ENCODE measurements around the gene MRPL22. TPM values are rescaled to one million over a fixed set of nuclear protein-coding genes. Genes with fewer than 3 reads are reported as not detected.

The MRPL22 gene
- total RNA-seq (2014; rRNA removed; shearing (Covaris generic)) = 4.8 and 11.5 TPM in 2 replicates
- polyA plus RNA-seq (2016; fragmentation: Nextera tagmentation; extraction: Ambion mirVana) = 93.7 and 95.9 TPM in 2 replicates

- H3K4me2 ChIP-seq (ENCODE audit: unreplicated experiment) = peak within 1 kb of the TSS; percentile 95
- no peaks in the 10 kb centered on the region for H3K9me2 ChIP-seq (ENCODE audit: insufficient read depth)
- 1 to 2% methylated on average over 40 of the region's 40 CpGs for WGBS, 2 experiments (ENCODE audit: low coverage in 1 of 2, low lambda C conversion rate in 2 of 2, missing lambda C conversion rate in 2 of 2)
- in situ Hi-C loops (cut with MboI) = no loop called here
- H3K27me3 ChIP-seq (replicated peaks; ENCODE audit: insufficient read depth) = no peaks in the 10 kb centered on the region
- H3F3A ChIP-seq (ENCODE audit: insufficient read depth) = 0 out of 2 replicates have a peak, but pooled peaks cover 6% of the 10 kb centered on the region
- peak within 1 kb of the TSS; percentile 92 for H3K9ac ChIP-seq
- peaks cover 69% of the 10 kb centered on the region for H3K79me2 ChIP-seq (ENCODE audit: insufficient read depth)
- no peaks in the 10 kb centered on the region for H3K36me3 ChIP-seq (ENCODE audit: low read depth)
- peak within 1 kb of the TSS; percentile 74 for H3K27ac ChIP-seq
- H3K9me3 ChIP-seq (ENCODE audit: low read depth) = no peaks in the 10 kb centered on the region
- no peak for TF ChIP-seq EZH2 (IDR thresholded peaks at IDR 0.05; ENCODE audit: insufficient read depth, poor library complexity, severe bottlenecking)
- no peak for TF ChIP-seq EZH2phosphoT487 (IDR thresholded peaks at IDR 0.05; ENCODE audit: insufficient read depth, low read depth)
- H4K20me1 ChIP-seq (ENCODE audit: insufficient read depth) = peaks cover 8% of the 10 kb centered on the region; the same call in 1 of the 2 replicates
- DNase-seq = peak; percentile 96
- H3K4me3 ChIP-seq = peak within 1 kb of the TSS; percentile 97
- peaks cover 30% of the 10 kb centered on the region for H3K4me1 ChIP-seq (ENCODE audit: insufficient read depth)
- H2AFZ ChIP-seq = peak within 1 kb of the TSS; percentile 99
These were observed at the start of gene MRPL22 for GRCh38 chr5:154940772-154941620. Gene MRPL22 (plus strand): TSS chr5:154941073. CDS start chr5:154941111, 38 bp downstream.

- Histone ChIP-seq H3K4me3 (no peak overlapping the region), H3K36me3 (ENCODE audit: low read depth) (peaks cover 37% of the 10 kb centered on the region)
- 89% methylated on average over 13 of the region's 13 CpGs for WGBS, 2 experiments (ENCODE audit: low coverage in 1 of 2, low lambda C conversion rate in 2 of 2, missing lambda C conversion rate in 2 of 2)
These were observed 48.5 kb upstream of the MRPL22 start for GRCh38 chr5:154892369-154892771.

GRCh38 chr5:154893381-154893780 is 47.5 kb upstream of the MRPL22 start:
- Histone ChIP-seq H3K4me1 (ENCODE audit: insufficient read depth) (no peaks in the 10 kb centered on the region), H3K4me3 (no peak overlapping the region), H3F3A (ENCODE audit: insufficient read depth) (no peaks in the 10 kb centered on the region), H3K79me2 (ENCODE audit: insufficient read depth) (no peaks in the 10 kb centered on the region), H3K36me3 (ENCODE audit: low read depth) (peaks cover 33% of the 10 kb centered on the region), H3K9ac (no peak overlapping the region), H4K20me1 (ENCODE audit: insufficient read depth) (no peaks in the 10 kb centered on the region), H3K9me2 (ENCODE audit: insufficient read depth) (no peaks in the 10 kb centered on the region), H3K4me2 (ENCODE audit: unreplicated experiment) (no peak overlapping the region), H3K27me3 (replicated peaks; ENCODE audit: insufficient read depth) (no peaks in the 10 kb centered on the region), H3K27ac (no peak overlapping the region), H3K9me3 (ENCODE audit: low read depth) (no peaks in the 10 kb centered on the region), H2AFZ (no peak overlapping the region)
- TF ChIP-seq EZH2 (IDR thresholded peaks at IDR 0.05; ENCODE audit: insufficient read depth, poor library complexity, severe bottlenecking) (no peak), EZH2phosphoT487 (IDR thresholded peaks at IDR 0.05; ENCODE audit: insufficient read depth, low read depth) (no peak)
- in situ Hi-C loops (cut with MboI) = no loop called here
- DNase-seq = no peak
- 72 to 75% methylated on average over 5 of the region's 5 CpGs for WGBS, 2 experiments (ENCODE audit: low coverage in 1 of 2, low lambda C conversion rate in 2 of 2, missing lambda C conversion rate in 2 of 2)

More at GRCh38 chr5:154892369-154892771, 48.5 kb upstream of the MRPL22 start:
- H3K4me1 ChIP-seq (ENCODE audit: insufficient read depth) = no peaks in the 10 kb centered on the region
- no peaks in the 10 kb centered on the region for H3F3A ChIP-seq (ENCODE audit: insufficient read depth)
- in situ Hi-C loops (cut with MboI) = no loop called here
- no peak overlapping the region for H3K9ac ChIP-seq
- no peak overlapping the region for H2AFZ ChIP-seq
- H3K79me2 ChIP-seq (ENCODE audit: insufficient read depth) = no peaks in the 10 kb centered on the region
- no peaks in the 10 kb centered on the region for H3K27me3 ChIP-seq (replicated peaks; ENCODE audit: insufficient read depth)
- H3K9me3 ChIP-seq (ENCODE audit: low read depth) = no peaks in the 10 kb centered on the region
- no peaks in the 10 kb centered on the region for H3K9me2 ChIP-seq (ENCODE audit: insufficient read depth)
- no peak overlapping the region for H3K27ac ChIP-seq
- no peaks in the 10 kb centered on the region for H4K20me1 ChIP-seq (ENCODE audit: insufficient read depth)
- H3K4me2 ChIP-seq (ENCODE audit: unreplicated experiment) = no peak overlapping the region
- DNase-seq = no peak
- TF ChIP-seq EZH2phosphoT487 (IDR thresholded peaks at IDR 0.05; ENCODE audit: insufficient read depth, low read depth) = no peak
- TF ChIP-seq EZH2 (IDR thresholded peaks at IDR 0.05; ENCODE audit: insufficient read depth, poor library complexity, severe bottlenecking) = no peak

- H3K9ac ChIP-seq = no peak overlapping the region
- H3F3A ChIP-seq (ENCODE audit: insufficient read depth) = no peaks in the 10 kb centered on the region
- no peaks in the 10 kb centered on the region for H3K27me3 ChIP-seq (replicated peaks; ENCODE audit: insufficient read depth)
- H3K79me2 ChIP-seq (ENCODE audit: insufficient read depth) = no peaks in the 10 kb centered on the region
- DNase-seq = no peak
- H3K4me2 ChIP-seq (ENCODE audit: unreplicated experiment) = no peak overlapping the region
- no peak overlapping the region for H2AFZ ChIP-seq
- 73 to 76% methylated on average over 14 of the region's 14 CpGs for WGBS, 2 experiments (ENCODE audit: low coverage in 1 of 2, low lambda C conversion rate in 2 of 2, missing lambda C conversion rate in 2 of 2)
- TF ChIP-seq EZH2phosphoT487 (IDR thresholded peaks at IDR 0.05; ENCODE audit: insufficient read depth, low read depth) (no peak), EZH2 (IDR thresholded peaks at IDR 0.05; ENCODE audit: insufficient read depth, poor library complexity, severe bottlenecking) (no peak)
- in situ Hi-C loops (cut with MboI) = no loop called here
- no peaks in the 10 kb centered on the region for H3K9me2 ChIP-seq (ENCODE audit: insufficient read depth)
- no peaks in the 10 kb centered on the region for H4K20me1 ChIP-seq (ENCODE audit: insufficient read depth)
- peaks cover 34% of the 10 kb centered on the region; the same call in 1 of the 2 replicates for H3K36me3 ChIP-seq (ENCODE audit: low read depth)
- H3K4me3 ChIP-seq = no peak overlapping the region
- no peaks in the 10 kb centered on the region for H3K9me3 ChIP-seq (ENCODE audit: low read depth)
- no peaks in the 10 kb centered on the region for H3K4me1 ChIP-seq (ENCODE audit: insufficient read depth)
- H3K27ac ChIP-seq = no peak overlapping the region
These were observed 45.0 kb upstream of the MRPL22 start for GRCh38 chr5:154895606-154896561.

Measured in GM23248 (cell line).